Endodermal cell (in vitro differentiated cells): Measurements from ENCODE around the gene NAA30. TPM values are rescaled to one million over a fixed set of nuclear protein-coding genes. Genes with fewer than 3 reads are reported as not detected.

Experiments used
- DNase-seq: peaks from one replicate; pipeline ENCODE4 v3.0.0-alpha.2; 2017
- H3K27ac ChIP-seq: 2 replicates; pipeline ENCODE4 v1.5.1; 2013; ENCODE audit warnings: mild to moderate bottlenecking, low read depth, low read length, moderate library complexity
- H3K27me3 ChIP-seq: 2 replicates; pipeline ENCODE4 v1.6.1; 2013; ENCODE audit warnings: mild to moderate bottlenecking, low read length, moderate library complexity; ENCODE audit not compliant: insufficient read depth, control insufficient read depth, poor library complexity, severe bottlenecking
- H3K36me3 ChIP-seq: 2 replicates; pipeline ENCODE4 v1.7.0; 2013; ENCODE audit warnings: mild to moderate bottlenecking, low read length, moderate library complexity; ENCODE audit not compliant: control insufficient read depth, insufficient read depth
- H3K4me1 ChIP-seq: one replicate; pipeline ENCODE4 v1.7.0; 2013; ENCODE audit warnings: low read length; ENCODE audit not compliant: control insufficient read depth, insufficient read depth
- H3K4me3 ChIP-seq: 2 replicates; pipeline ENCODE4 v1.5.1; 2013; ENCODE audit warnings: mild to moderate bottlenecking, low read length, moderate library complexity
- H3K9ac ChIP-seq: 2 replicates; pipeline ENCODE4 v1.6.1; 2013; ENCODE audit warnings: mild to moderate bottlenecking, low read length, moderate library complexity; ENCODE audit not compliant: poor library complexity, severe bottlenecking; ENCODE audit errors: extremely low read depth
- H3K9me3 ChIP-seq: 2 replicates; pipeline ENCODE4 v1.6.1; 2013; ENCODE audit warnings: mild to moderate bottlenecking, low read length, moderate library complexity; ENCODE audit not compliant: control insufficient read depth
- H3K27ac Mint-ChIP-seq: 2 replicates; pipeline ENCODE4 v1.8.0; 2020; ENCODE audit warnings: mixed read lengths
- H3K27me3 Mint-ChIP-seq: 2 replicates; pipeline ENCODE4 v1.8.0; 2021; ENCODE audit warnings: mild to moderate bottlenecking, mixed read lengths; ENCODE audit not compliant: insufficient read depth
- H3K36me3 Mint-ChIP-seq: 2 replicates; pipeline ENCODE4 v1.8.0; 2020; ENCODE audit warnings: low read depth, mixed read lengths
- H3K4me1 Mint-ChIP-seq: 2 replicates; pipeline ENCODE4 v1.8.0; 2020; ENCODE audit warnings: mixed read lengths
- H3K4me3 Mint-ChIP-seq: 2 replicates; pipeline ENCODE4 v1.8.0; 2020; ENCODE audit warnings: mild to moderate bottlenecking, moderate library complexity, mixed read lengths
- H3K9me3 Mint-ChIP-seq: 2 replicates; pipeline ENCODE4 v1.8.0; 2020; ENCODE audit warnings: mild to moderate bottlenecking, mixed read lengths
- WGBS, 2 experiments: methylation state at CpG; one replicate each; pipeline versions ENCODE4 v1.1.5 to v1.1.7; 2013; ENCODE audit warnings: missing lambda C conversion rate in 2 of 2, mixed read lengths in 1 of 2; ENCODE audit not compliant: insufficient coverage in 1 of 2, insufficient read length in 1 of 2; 5-methylcytosine and 5-hydroxymethylcytosine counted together
- total RNA-seq, 2 donors: library from RNA; stranded (reverse); fragmentation: NEBNext Ultra II Directional in 1 of 2; extraction: Animal tissue kit (Norgen Biotek cat#: 25700) in 1 of 2; gene quantifications; 2 replicates in 1 of 2; 3 replicates in 1 of 2; pipeline ENCODE4 v1.2.1, GENCODE V29; 2021
- TF ChIP-seq, protein P1 (sequence below): fragments of 200-600 bp; sonication (generic); conservative IDR thresholded peaks from 2 replicates; pipeline ENCODE4 v1.5.0; 2021; ENCODE audit warnings: antibody characterized with exemption, mild to moderate bottlenecking

The NAA30 gene
- total RNA-seq, 2 donors from 2014 or later = 23.0 to 26.0 TPM

DNA sequence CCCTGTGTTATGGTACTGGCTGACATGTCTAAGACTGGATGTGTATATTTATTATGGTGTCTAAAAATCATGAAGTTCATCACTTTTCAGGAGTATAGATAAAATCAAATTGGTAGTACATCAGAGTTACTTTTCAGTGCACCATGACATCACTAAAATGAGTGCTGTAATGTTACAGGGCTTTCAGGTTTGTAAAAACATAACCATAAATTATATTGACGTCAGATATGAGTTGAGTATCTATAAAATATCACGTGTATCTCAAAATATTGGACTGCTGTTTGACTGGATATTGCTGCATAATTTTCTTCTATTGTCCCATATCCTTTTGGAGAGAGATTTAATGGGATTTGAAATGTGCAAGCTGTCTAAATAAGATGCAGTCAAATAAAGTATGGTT, 22.0 kb downstream of the NAA30 start:
- 100% methylated on average over 2 of the region's 2 CpGs for WGBS, 2 experiments
- Histone ChIP-seq H3K36me3 (peaks cover 38% of the 10 kb centered on the region), H3K27me3 (no peaks in the 10 kb centered on the region), H3K9ac (no peak overlapping the region), H3K9me3 (no peaks in the 10 kb centered on the region), H3K27ac (no peak overlapping the region), H3K4me3 (no peak overlapping the region), H3K4me1 (no peaks in the 10 kb centered on the region)
- Mint-ChIP-seq H3K4me3 (no peak overlapping the region), H3K36me3 (peaks cover 19% of the 10 kb centered on the region), H3K27me3 (no peaks in the 10 kb centered on the region), H3K9me3 (no peaks in the 10 kb centered on the region), H3K4me1 (peaks cover 4% of the 10 kb centered on the region), H3K27ac (no peak overlapping the region)
- DNase-seq = no peak
- TF ChIP-seq, protein P1, sequence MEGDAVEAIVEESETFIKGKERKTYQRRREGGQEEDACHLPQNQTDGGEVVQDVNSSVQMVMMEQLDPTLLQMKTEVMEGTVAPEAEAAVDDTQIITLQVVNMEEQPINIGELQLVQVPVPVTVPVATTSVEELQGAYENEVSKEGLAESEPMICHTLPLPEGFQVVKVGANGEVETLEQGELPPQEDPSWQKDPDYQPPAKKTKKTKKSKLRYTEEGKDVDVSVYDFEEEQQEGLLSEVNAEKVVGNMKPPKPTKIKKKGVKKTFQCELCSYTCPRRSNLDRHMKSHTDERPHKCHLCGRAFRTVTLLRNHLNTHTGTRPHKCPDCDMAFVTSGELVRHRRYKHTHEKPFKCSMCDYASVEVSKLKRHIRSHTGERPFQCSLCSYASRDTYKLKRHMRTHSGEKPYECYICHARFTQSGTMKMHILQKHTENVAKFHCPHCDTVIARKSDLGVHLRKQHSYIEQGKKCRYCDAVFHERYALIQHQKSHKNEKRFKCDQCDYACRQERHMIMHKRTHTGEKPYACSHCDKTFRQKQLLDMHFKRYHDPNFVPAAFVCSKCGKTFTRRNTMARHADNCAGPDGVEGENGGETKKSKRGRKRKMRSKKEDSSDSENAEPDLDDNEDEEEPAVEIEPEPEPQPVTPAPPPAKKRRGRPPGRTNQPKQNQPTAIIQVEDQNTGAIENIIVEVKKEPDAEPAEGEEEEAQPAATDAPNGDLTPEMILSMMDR = no peak

DNA sequence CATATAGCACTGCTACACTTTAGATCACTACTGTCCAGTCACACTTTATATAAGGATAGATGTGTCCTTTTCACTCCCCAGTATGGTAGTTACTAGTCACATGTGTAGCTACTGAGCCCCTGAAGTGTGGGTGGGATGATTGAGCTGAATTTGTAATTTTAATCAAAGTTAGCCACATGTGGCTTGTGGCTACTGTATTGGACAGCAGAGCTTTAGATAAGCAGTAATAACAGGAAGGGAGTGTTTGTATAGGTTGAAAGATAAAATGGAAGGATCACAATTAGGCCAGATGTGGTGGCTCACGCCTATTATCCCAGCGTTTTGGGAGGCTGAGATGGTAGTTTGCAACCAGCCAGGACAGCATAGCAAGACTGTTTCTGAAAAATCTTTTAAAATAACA, 23.5 kb downstream of the NAA30 start:
- no peaks in the 10 kb centered on the region for H3K4me1 Mint-ChIP-seq

DNA sequence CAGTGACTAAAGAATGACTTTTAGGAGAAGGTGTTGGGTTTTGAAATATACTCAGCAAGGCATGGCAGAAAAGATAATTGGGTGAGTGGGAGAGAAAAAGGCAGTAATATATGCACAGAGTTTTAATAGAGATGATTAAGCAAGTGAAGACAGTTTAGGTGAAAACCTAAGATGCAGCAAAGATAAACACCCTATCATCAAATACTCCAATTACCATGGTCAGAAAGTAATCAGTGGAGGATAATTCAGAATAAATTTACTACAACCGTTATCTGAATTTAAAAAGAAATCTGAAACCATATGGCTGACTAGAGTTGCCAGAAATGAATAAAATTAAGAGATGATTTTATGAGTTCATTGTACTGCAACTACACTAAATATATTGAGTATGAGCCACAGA, 26.8 kb downstream of the NAA30 start:
- Mint-ChIP-seq H3K27me3 (no peaks in the 10 kb centered on the region), H3K27ac (no peak overlapping the region), H3K4me1 (no peaks in the 10 kb centered on the region), H3K36me3 (no peaks in the 10 kb centered on the region), H3K4me3 (no peak overlapping the region), H3K9me3 (no peaks in the 10 kb centered on the region)
- Histone ChIP-seq H3K4me3 (no peak overlapping the region), H3K9me3 (no peaks in the 10 kb centered on the region), H3K27ac (no peak overlapping the region), H3K36me3 (peaks cover 6% of the 10 kb centered on the region), H3K4me1 (no peaks in the 10 kb centered on the region), H3K27me3 (no peaks in the 10 kb centered on the region), H3K9ac (no peak overlapping the region)
- DNase-seq = no peak
- TF ChIP-seq, protein P1 = no peak
- WGBS, 2 experiments = 100% methylated on average over 1 of the region's 1 CpG; no CpG with 5 or more reads in 1 of the 2 experiments

More for the DNA sequence above, 23.5 kb downstream of the NAA30 start:
- no peak overlapping the region for H3K4me3 ChIP-seq
- H3K27me3 Mint-ChIP-seq = no peaks in the 10 kb centered on the region
- H3K27me3 ChIP-seq = no peaks in the 10 kb centered on the region
- peaks cover 27% of the 10 kb centered on the region for H3K36me3 ChIP-seq
- H3K36me3 Mint-ChIP-seq = peaks cover 15% of the 10 kb centered on the region
- no peak for DNase-seq
- TF ChIP-seq, protein P1 = no peak
- no peaks in the 10 kb centered on the region for H3K9me3 ChIP-seq
- H3K9ac ChIP-seq = no peak overlapping the region
- no peak overlapping the region for H3K27ac Mint-ChIP-seq
- H3K4me3 Mint-ChIP-seq = no peak overlapping the region
- H3K27ac ChIP-seq = no peak overlapping the region
- no peaks in the 10 kb centered on the region for H3K4me1 ChIP-seq
- no peaks in the 10 kb centered on the region for H3K9me3 Mint-ChIP-seq
- WGBS, 2 experiments = 83 to 93% methylated on average over 1 to 2 of the region's 2 CpGs
